Measurements from ENCODE around the gene SYP.

GRCh38 chrX:49147282-49147681 lies 52.7 kb downstream of the SYP start:
- TF ChIP-seq POLR2AphosphoS5 (IDR thresholded peaks at IDR 0.05; ENCODE audit: borderline replicate concordance, low read depth, low read length) (no peak), EZH2 (IDR thresholded peaks at IDR 0.05) (no peak), FOXP2 (optimal IDR thresholded peaks at IDR 0.05; ENCODE audit: control extremely low read depth, extremely low read length, insufficient read depth) (no peak)

Measured in SK-N-MC (cell line).